Measurements from ENCODE around the gene GPR180. TPM values are rescaled to one million over a fixed set of nuclear protein-coding genes. Genes with fewer than 3 reads are reported as not detected.

GPR180 gene
- total RNA-seq, 1 experiment from 2014 or later, result 11.5 TPM

Small RNA genes within 50 kb of the gene (small RNA-seq; reads per million reads assigned to genes)
- 0.12 reads per million for gene RNA5SP36

Other genes starting within 250 kb of the GPR180 start
- gene DCT, start 122.2 kb upstream of the GPR180 start, total RNA-seq (2014; rRNA removed; shearing (Covaris generic); ENCODE audit: low replicate concordance), result 0.14 TPM in 1 of 2 replicates, not detected in the other
- gene TGDS, start 5.7 kb upstream of the GPR180 start, total RNA-seq (2014; rRNA removed; shearing (Covaris generic); ENCODE audit: low replicate concordance), result 15.5 and 26.2 TPM in 2 replicates
- not detected in 2 replicates for gene SOX21, start 110.7 kb downstream of the GPR180 start, total RNA-seq (2014; rRNA removed; shearing (Covaris generic); ENCODE audit: low replicate concordance)